ENCODE measurements around the gene APBA3. TPM values are rescaled to one million over a fixed set of nuclear protein-coding genes. Genes with fewer than 3 reads are reported as not detected.
"Not testable (repeated sequence)": the region's sequence is repeated elsewhere in the genome, so short reads cannot be mapped to it uniquely, and the experiment has no call there.

Gene APBA3
- total and polyA plus RNA-seq, 11 donors: 8.8 to 28.7 (median 13.8) TPM

- Histone ChIP-seq H3K4me3 (no peak overlapping the region), H3K27me3 (no peaks in the 10 kb centered on the region), H3K36me3 (peaks cover 0 to 40% (median 28%) of the 10 kb centered on the region in 9 donors), H3K4me1 (peaks cover 0 to 14% (median 7%) of the 10 kb centered on the region in 12 donors), H3K9me3 (no peaks in the 10 kb centered on the region), H3K27ac (no peak overlapping the region)
- intact Hi-C loops (cut with DNase I): loop anchor here in 4 of 10 donors (10.0 kb wide), 2 partner anchors 58 to 218 kb away; partner anchors contain the start of gene EEF2 (in 3 of the 4)
- ATAC-seq (no peak), DNase-seq (no peak)
- no peak for TF ChIP-seq POLR2A (IDR thresholded peaks at IDR 0.05)
- TF ChIP-seq, protein P1, sequence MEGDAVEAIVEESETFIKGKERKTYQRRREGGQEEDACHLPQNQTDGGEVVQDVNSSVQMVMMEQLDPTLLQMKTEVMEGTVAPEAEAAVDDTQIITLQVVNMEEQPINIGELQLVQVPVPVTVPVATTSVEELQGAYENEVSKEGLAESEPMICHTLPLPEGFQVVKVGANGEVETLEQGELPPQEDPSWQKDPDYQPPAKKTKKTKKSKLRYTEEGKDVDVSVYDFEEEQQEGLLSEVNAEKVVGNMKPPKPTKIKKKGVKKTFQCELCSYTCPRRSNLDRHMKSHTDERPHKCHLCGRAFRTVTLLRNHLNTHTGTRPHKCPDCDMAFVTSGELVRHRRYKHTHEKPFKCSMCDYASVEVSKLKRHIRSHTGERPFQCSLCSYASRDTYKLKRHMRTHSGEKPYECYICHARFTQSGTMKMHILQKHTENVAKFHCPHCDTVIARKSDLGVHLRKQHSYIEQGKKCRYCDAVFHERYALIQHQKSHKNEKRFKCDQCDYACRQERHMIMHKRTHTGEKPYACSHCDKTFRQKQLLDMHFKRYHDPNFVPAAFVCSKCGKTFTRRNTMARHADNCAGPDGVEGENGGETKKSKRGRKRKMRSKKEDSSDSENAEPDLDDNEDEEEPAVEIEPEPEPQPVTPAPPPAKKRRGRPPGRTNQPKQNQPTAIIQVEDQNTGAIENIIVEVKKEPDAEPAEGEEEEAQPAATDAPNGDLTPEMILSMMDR (IDR thresholded peaks at IDR 0.05): no peak
- whole genome bisulfite sequencing, 4 donors: 87 to 97% (median 92%) methylated on average over 11 to 23 of the region's 23 CpGs
Observed at GRCh38 chr19:3767050-3767449, 5.6 kb upstream of the APBA3 start.

- H3K4me1 ChIP-seq: peaks cover 0 to 19% (median 11%) of the 10 kb centered on the region in 12 donors
- intact Hi-C loops (cut with DNase I): loop anchor here in 4 of 10 donors (10.0 kb wide), 2 partner anchors 58 to 218 kb away; partner anchors contain the start of gene EEF2 (in 3 of the 4)
- H3K27me3 ChIP-seq: no peaks in the 10 kb centered on the region
- peaks cover 0 to 40% (median 28%) of the 10 kb centered on the region in 9 donors for H3K36me3 ChIP-seq
- TF ChIP-seq, protein P1 (IDR thresholded peaks at IDR 0.05): no peak
- no peaks in the 10 kb centered on the region for H3K9me3 ChIP-seq
- DNase-seq (no peak), ATAC-seq (no peak)
- no peak overlapping the region for H3K4me3 ChIP-seq
- 88 to 94% (median 89%) methylated on average over 7 of the region's 7 CpGs for WGBS, 4 donors
- no peak overlapping the region for H3K27ac ChIP-seq
Observed at GRCh38 chr19:3766520-3766919, 5.0 kb upstream of the APBA3 start.

DNA sequence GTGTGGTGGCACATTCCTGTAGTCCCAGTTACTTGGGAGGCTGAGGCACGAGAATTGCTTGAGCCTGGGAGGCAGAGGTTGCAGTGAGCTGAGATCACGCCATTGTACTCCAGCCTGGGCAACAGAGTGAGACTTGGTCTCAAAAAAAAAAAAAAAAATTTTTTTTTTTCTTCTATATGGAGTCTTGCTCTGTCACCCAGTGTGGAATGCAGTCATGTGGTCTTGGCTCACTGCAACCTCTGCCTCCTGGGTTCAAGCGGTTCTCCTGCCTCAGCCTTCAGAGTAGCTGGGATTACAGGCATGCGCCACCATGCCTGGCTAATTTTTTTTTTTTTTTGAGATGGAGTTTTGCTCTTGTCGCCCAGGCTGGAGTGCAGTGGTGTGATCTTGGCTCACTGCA, 4.3 kb upstream of the APBA3 start:
- ATAC-seq, DNase-seq: not testable (repeated sequence)
- 92 to 97% (median 94%) methylated on average over 5 of the region's 5 CpGs for WGBS, 4 donors

GRCh38 chr19:3765121-3765520, 3.6 kb upstream of the APBA3 start:
- Histone ChIP-seq H3K27me3 (no peaks in the 10 kb centered on the region), H3K27ac (no peak overlapping the region), H3K4me3 (no peak overlapping the region), H3K36me3 (peaks cover 0 to 41% (median 28%) of the 10 kb centered on the region in 9 donors), H3K9me3 (no peaks in the 10 kb centered on the region), H3K4me1 (peaks cover 5 to 29% (median 19%) of the 10 kb centered on the region in 12 donors)
- 89 to 93% (median 91%) methylated on average over 11 to 12 of the region's 12 CpGs for WGBS, 4 donors
- TF ChIP-seq POLR2A (IDR thresholded peaks at IDR 0.05): no peak
- TF ChIP-seq, protein P1 (IDR thresholded peaks at IDR 0.05): no peak
- DNase-seq (no peak), ATAC-seq (no peak)
- intact Hi-C loops (cut with DNase I): loop anchor here in 4 of 10 donors (10.0 kb wide), 2 partner anchors 60 to 220 kb away; partner anchors contain the start of gene EEF2 (in 3 of the 4)

More for the DNA sequence above, 4.3 kb upstream of the APBA3 start:
- not testable (repeated sequence) for H3K4me3 ChIP-seq, H3K27ac ChIP-seq, H3K9me3 ChIP-seq, H3K27me3 ChIP-seq
- H3K4me1 ChIP-seq: peaks cover 2 to 23% (median 15%) of the 10 kb centered on the region in 12 donors
- H3K36me3 ChIP-seq: peaks cover 0 to 40% (median 28%) of the 10 kb centered on the region in 9 donors
- intact Hi-C loops (cut with DNase I): loop anchor here in 4 of 10 donors (10.0 kb wide), 2 partner anchors 59 to 219 kb away; partner anchors contain the start of gene EEF2 (in 3 of the 4)

Measured in heart left ventricle (tissue), 16 donors.